ENCODE results near the gene GRIN1.

GRIN1 gene

GRCh38 chr9:137149363-137149762 lies 10.4 kb downstream of the GRIN1 start:
- no peak for DNase-seq

GRCh38 chr9:137149942-137150616 lies 11.1 kb downstream of the GRIN1 start:
- peak; percentile 92 for DNase-seq

DNA sequence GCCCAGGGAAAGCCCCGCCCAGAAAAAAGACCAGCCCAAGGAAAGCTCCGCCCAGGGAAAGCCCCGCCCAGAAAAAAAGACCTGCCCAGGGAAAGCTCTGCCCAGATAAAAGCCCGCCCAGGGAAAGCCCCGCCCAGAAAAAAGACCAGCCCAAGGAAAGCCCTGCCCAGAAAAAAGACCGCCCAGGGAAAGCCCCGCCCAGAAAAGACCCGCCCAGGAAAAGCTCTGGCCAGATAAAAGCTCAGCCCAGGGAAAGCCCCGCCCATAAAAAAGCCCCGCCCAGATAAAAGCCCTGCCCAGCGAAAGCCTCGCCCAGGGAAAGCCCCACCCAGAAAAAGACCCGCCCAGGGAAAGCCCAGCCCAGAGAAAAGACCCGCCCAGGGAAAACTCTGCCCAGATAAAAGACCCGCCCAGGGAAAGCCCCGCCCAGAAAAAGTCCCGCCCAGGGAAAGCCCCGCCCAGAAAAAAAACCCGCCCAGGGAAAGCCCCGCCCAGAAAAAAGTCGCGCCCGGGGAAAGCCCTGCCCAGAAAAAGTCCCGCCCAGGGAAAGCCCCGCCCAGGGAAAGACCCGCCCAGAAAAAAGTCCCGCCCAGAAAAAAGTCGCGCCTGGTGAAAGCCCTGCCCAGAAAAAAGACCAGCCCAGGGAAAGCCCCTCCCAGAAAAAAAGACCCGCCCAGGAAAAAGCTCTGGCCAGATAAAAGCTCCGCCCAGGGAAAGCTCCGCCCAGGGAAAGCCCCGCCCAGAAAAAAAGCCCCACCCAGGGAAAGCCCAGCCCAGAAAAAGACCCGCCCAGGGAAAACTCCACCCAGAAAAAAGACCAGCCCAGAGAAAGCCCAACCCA lies 11.9 kb downstream of the GRIN1 start:
- peak; percentile 95 for DNase-seq

- no peak for DNase-seq
Observed at GRCh38 chr9:137152844-137153405, 14.0 kb downstream of the GRIN1 start.

GRCh38 chr9:137156567-137157375 lies 17.8 kb downstream of the GRIN1 start:
- DNase-seq: no peak

DNA sequence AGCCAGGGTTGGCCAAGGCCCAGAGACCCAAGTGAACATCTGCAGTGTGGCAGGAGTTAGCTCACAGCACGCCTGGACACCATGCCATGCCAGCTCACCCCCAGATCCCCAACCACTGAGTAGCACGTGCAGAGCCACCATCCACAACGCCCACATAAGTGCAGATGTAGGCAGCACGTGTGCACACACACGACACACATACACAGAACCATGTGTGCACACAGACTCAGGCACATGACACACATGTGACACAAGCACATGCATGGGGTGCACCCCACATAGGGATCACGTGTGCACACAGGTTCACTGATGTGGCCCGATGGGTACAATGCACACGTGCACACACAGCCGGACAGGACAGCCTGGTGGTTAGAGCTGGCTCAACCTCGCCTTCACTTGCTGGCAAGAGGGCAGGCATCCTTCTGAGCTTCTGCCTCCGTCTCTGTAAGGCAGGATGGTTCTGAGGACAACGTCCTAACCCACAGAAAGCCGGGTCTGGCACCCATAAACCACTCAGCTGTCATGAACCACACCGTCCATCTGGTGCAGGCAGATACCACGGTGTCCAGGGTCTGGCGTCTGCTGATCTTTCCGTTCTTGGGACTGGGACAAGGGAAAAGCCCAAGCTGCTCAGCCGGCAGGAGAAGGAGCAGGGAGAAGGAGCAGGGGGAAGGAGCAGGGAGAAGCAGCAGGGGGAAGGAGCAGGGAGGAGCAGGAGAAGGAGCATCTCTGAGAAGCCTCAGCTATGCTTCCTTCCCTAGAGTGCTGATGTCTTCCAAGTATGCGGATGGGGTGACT lies 18.9 kb downstream of the GRIN1 start:
- no peak for DNase-seq

DNA sequence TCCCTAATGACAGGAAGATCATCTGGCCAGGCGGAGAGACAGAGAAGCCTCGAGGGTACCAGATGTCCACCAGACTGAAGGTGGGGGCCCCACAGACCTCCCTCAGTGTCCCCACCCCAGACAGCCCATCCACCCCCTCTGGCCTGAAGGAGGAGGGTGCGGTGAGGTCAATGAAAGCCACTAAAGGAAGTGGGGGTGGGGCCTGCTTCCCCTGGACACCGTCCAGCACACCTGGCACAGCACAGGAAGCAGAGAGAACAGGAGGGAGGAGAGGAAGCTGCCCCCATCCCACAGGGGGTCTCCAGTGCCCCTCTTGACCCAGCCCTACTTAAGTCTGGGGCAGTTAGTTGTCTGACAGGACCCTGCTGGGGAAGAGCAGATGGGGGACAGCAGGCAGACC lies 19.7 kb downstream of the GRIN1 start:
- no peak for DNase-seq

DNA sequence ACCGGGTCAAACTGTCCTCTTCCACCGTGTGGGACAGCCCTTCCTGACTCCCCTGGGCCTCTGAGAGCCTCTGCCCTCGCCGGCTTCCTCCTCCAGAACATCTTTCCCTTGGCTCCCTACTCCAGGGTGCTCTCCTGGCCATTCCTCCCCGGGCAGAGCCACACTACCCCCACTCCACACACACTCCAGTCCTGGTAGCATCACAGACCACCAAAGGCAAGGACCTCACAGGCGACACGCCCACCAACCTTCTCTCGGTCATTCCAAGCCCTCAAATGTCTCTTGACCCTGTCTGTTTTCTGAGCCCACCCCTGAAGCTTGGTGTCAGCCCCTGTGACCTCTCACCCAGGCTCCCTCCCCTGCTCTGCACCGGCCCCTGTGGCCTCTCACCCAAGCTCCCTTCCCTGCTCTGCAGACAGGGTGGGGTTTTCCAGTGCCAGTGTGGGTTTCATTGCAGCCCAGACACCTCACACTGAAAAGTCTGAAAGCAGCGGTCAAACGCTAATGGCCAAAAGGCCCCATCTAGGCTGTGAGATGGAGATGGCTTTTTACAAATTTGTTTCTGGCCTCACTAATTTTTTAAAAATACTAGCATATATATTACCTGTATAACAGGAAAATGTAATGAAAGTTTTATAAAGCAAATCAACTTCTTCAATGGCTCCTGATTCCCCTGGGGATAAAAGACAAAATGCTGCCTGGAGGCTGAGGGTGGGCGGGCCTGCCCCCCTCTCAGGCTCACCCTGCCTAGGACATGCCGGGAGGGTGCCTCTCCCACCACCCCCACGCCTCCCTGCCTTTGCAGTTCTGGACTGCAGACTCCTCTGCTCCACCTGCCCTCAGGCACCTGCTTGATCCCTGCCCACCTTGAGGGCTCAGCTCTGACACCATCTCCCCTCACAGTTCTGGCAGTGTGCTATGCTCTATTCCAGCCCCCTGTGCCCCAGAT lies 20.4 kb downstream of the GRIN1 start:
- DNase-seq: no peak

- DNase-seq: no peak
Observed at GRCh38 chr9:137160054-137160425, 21.1 kb downstream of the GRIN1 start.

DNA sequence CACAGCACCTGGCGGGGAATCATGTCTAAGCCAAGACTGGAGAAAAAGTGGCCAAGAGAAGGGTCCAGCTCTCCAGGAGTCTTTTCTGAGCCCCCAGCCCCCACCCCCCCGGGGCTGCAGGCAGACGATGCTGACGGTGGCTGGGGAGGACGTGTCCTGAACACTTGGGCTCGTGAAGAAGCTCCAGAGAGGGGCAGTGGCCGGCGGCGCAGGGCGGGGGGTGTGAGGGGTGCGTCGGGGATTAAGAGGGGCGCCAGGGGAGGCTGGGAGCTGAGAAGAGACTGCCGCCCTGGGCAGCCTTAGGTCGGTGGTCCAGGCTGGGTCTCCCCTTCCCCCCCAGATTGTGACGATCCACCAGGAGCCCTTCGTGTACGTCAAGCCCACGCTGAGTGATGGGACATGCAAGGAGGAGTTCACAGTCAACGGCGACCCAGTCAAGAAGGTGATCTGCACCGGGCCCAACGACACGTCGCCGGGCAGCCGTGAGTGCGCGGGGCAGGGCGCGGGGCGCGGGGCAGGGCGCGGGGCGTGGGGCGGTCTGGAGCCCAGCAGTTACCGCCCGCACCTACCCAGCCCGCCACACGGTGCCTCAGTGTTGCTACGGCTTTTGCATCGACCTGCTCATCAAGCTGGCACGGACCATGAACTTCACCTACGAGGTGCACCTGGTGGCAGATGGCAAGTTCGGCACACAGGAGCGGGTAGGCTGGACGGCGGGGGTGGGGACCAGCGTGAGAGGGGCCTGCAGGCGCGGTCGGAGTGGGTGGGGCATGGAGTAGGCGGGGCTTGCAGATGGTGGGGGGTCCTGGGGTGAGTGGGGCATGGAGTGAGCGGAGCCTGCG lies 22.0 kb downstream of the GRIN1 start:
- DNase-seq: no peak

DNA sequence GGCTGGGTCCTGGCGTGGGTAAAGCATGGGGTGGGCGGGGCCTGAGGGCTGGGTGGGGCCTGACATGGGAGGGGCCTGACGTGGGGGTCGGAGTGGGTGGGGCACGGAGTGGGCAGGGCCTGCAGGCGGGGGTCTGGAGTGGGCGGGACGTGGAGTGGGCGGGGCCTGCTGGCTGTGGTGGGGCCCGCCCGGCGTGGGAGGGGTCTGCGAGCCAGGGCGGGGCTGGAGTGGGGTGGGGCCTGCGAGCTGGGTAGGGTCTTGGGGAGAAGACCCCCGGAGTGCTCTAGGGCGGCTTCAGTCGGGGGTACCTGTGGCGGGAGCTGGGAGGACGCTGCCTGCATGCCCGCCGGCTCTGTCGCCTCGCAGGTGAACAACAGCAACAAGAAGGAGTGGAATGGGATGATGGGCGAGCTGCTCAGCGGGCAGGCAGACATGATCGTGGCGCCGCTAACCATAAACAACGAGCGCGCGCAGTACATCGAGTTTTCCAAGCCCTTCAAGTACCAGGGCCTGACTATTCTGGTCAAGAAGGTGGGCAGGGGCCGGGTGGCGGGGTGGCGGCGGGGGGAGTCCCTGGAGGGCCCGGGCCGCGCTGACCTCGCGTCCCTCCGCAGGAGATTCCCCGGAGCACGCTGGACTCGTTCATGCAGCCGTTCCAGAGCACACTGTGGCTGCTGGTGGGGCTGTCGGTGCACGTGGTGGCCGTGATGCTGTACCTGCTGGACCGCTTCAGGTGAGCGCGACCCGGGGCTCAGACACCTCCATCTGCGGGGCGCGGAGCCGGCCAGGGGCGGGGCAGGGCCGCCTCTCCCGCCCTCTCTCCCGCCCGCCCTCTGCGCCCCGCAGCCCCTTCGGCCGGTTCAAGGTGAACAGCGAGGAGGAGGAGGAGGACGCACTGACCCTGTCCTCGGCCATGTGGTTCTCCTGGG lies 22.9 kb downstream of the GRIN1 start:
- no peak for DNase-seq

GRCh38 chr9:137162505-137163364 lies 23.8 kb downstream of the GRIN1 start:
- DNase-seq: no peak

GRCh38 chr9:137163365-137163715 lies 24.4 kb downstream of the GRIN1 start:
- DNase-seq: no peak

DNA sequence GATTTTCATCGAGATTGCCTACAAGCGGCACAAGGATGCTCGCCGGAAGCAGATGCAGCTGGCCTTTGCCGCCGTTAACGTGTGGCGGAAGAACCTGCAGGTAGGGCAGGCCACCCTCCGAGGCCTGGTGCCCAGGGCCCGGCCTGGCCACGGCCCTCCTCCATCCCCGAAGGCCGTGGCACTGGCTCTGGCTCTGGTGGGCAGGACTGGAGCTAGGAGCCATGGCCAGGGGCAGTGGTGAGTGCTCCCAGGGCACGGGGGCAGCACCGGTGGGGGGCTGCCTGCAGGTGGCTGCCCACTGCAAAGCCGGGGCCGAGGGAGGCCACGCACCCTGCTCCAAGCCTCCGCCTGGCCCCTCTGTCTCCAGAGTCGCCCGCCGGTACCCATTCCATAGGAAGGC lies 24.9 kb downstream of the GRIN1 start:
- DNase-seq: no peak

- DNase-seq: no peak
Observed at GRCh38 chr9:137164370-137165249, 25.7 kb downstream of the GRIN1 start.

DNA sequence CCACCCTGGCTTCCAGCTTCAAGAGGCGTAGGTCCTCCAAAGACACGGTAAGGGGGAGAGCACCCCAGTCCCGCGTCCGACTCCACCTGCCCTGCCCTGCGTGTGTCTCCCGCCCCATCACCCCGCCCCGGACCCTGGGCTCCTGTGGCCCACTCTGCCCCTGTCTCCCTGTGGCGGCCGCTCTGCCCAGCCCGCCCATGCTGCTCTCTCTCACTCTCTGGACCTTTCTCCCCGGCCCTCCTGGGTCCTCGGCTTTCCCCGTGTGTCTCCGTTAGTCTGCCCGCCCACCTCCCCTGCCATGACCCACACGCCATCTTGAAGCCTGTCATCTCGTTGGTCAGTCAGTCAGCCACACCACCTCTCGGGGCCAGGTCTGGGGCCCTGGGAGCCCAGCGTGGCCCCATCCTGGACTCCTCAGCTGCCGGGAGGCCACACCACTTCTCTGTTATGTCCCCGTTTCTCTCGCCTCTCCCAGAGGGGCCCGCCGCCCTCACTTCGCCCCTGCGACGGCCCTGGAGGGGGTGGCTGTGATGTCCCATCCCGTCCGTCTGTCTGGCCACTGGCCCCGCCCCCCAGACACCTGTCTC lies 26.4 kb downstream of the GRIN1 start:
- DNase-seq: no peak

Measured in NCI-H2029 treated with DMSO at 0.1 percent for 48 hours (cell line).